Placental epithelial cell (primary cell): ENCODE data around the gene EML6. TPM values are rescaled to one million over a fixed set of nuclear protein-coding genes. Genes with fewer than 3 reads are reported as not detected.

Experiments used
- small RNA-seq: library from RNA; depleted of rRNA; stranded (forward); fragments of <200 nt; gene quantifications from one replicate; pipeline ENCODE3, GENCODE V24; 2012
- total RNA-seq: library from RNA; depleted of rRNA; stranded (reverse); fragments of >200 nt; gene quantifications from 2 replicates; pipeline ENCODE4 v1.2.3, GENCODE V29; 2012

EML6 gene
- 0.33 and 0.79 TPM in 2 replicates for total RNA-seq

GRCh38 chr2:54723131-54723995 lies at the start of gene EML6:
EML6 (plus strand) TSS chr2:54723662; CDS start chr2:54725062, 1,400 bp downstream.

Small RNA genes lying within 50 kb of the gene (small RNA-seq; reads per million reads assigned to genes)
- gene RNU6-433P: not detected
- gene RNU7-81P: not detected
